Prostate gland (tissue), 2 donors: Measurements from ENCODE around the gene KIF11.

Experiments
- POLR2A ChIP-seq: fragments of 450-650 bp; IDR thresholded peaks from one replicate; pipeline ENCODE4 v1.6.1; 2016; ENCODE audit warnings: antibody characterized with exemption, mild to moderate bottlenecking
- POLR2AphosphoS5 ChIP-seq: sonication (generic); formaldehyde crosslinking; IDR thresholded peaks from one replicate; pipeline ENCODE4 v1.6.1; 2017; ENCODE audit warnings: antibody characterized with exemption
- TF ChIP-seq, protein P1 (sequence below), 4 experiments: fragments of 200-600 bp in 2 of 4; fragments of 450-650 bp in 2 of 4; sonication (generic) in 2 of 4; IDR thresholded peaks; 1 replicate in 3 of 4; 2 replicates in 1 of 4; pipeline ENCODE4 v1.5.1; 2016 to 2019; ENCODE audit warnings: antibody characterized with exemption in 4 of 4, mild to moderate bottlenecking in 2 of 4, moderate library complexity in 2 of 4

DNA sequence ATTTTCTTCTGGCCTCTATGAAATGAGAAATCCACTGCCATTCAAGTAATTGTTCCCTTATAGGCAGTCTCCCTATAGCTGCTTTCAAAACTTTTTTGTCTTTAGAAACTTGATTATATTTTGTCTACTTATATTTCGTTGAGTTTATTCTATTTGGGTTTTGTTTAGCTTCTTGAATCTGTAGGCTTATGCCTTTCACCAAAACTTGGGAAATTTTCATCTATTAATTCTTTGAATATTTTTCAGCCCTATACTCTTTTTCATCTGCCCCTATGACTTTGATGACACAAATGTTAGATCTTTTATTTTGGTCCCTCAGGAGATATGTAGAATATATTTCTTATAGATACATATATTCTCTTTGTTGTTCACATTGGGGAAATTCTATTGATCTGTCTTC is 48.6 kb downstream of the KIF11 start:
- TF ChIP-seq, protein P1, sequence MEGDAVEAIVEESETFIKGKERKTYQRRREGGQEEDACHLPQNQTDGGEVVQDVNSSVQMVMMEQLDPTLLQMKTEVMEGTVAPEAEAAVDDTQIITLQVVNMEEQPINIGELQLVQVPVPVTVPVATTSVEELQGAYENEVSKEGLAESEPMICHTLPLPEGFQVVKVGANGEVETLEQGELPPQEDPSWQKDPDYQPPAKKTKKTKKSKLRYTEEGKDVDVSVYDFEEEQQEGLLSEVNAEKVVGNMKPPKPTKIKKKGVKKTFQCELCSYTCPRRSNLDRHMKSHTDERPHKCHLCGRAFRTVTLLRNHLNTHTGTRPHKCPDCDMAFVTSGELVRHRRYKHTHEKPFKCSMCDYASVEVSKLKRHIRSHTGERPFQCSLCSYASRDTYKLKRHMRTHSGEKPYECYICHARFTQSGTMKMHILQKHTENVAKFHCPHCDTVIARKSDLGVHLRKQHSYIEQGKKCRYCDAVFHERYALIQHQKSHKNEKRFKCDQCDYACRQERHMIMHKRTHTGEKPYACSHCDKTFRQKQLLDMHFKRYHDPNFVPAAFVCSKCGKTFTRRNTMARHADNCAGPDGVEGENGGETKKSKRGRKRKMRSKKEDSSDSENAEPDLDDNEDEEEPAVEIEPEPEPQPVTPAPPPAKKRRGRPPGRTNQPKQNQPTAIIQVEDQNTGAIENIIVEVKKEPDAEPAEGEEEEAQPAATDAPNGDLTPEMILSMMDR (IDR thresholded peaks at IDR 0.05) = no peak
- no peak for TF ChIP-seq POLR2A
- no peak for TF ChIP-seq POLR2AphosphoS5
